Hematopoietic multipotent progenitor cell (in vitro differentiated cells): Measurements from ENCODE around the gene VAV3. TPM values are rescaled to one million over a fixed set of nuclear protein-coding genes. Genes with fewer than 3 reads are reported as not detected.
"Not testable (repeated sequence)": the region's sequence is repeated elsewhere in the genome, so short reads cannot be mapped to it uniquely, and the experiment has no call there.

Source experiments
- DNase-seq, 3 donors: peaks; one replicate each; pipeline ENCODE4 v3.0.0-alpha.2; 2011 to 2015; ENCODE audit warnings: low read depth in 2 of 3, low spot score in 2 of 3
- total RNA-seq: library from RNA; depleted of rRNA; stranded (reverse); fragments of >200 nt; gene quantifications from one replicate; pipeline ENCODE4 v1.2.3, GENCODE V29; 2012

VAV3 gene
- 30.7 TPM for total RNA-seq

- DNase-seq: peak in 2 of 3 donors; percentile 83 to 92
Observed at GRCh38 chr1:107965110-107965991, at the start of gene VAV3. Gene VAV3, minus strand, starts transcription at chr1:107965180. Its CDS starts 311 bp downstream, at chr1:107964869.

GRCh38 chr1:108012553-108012952 is 47.6 kb upstream of the VAV3 start:
- DNase-seq: no peak

- DNase-seq: peak in 1 of 3 donors; percentile 15
Observed at GRCh38 chr1:108011295-108011694, 46.3 kb upstream of the VAV3 start.

- DNase-seq: no peak
Observed at GRCh38 chr1:108010581-108010980, 45.6 kb upstream of the VAV3 start.

- no peak for DNase-seq
Observed at GRCh38 chr1:108009603-108010195, 44.7 kb upstream of the VAV3 start.

- no peak for DNase-seq
Observed at GRCh38 chr1:108007531-108007930, 42.6 kb upstream of the VAV3 start.

- DNase-seq: no peak
Observed at GRCh38 chr1:108007070-108007469, 42.1 kb upstream of the VAV3 start.

- DNase-seq: not testable (repeated sequence)
Observed at GRCh38 chr1:108004919-108005318, 39.9 kb upstream of the VAV3 start.

GRCh38 chr1:108000620-108001111 is 35.7 kb upstream of the VAV3 start:
- DNase-seq: peak in 2 of 3 donors; percentile 14 to 20

- DNase-seq: no peak
Observed at GRCh38 chr1:108000184-108000583, 35.2 kb upstream of the VAV3 start.

GRCh38 chr1:107997866-107998265 is 32.9 kb upstream of the VAV3 start:
- no peak for DNase-seq

GRCh38 chr1:107993920-107994319 is 28.9 kb upstream of the VAV3 start:
- DNase-seq: no peak

- no peak for DNase-seq
Observed at GRCh38 chr1:107992347-107992746, 27.4 kb upstream of the VAV3 start.

GRCh38 chr1:107991371-107992066 is 26.5 kb upstream of the VAV3 start:
- no peak for DNase-seq

GRCh38 chr1:107990606-107991005 is 25.6 kb upstream of the VAV3 start:
- no peak for DNase-seq

- no peak for DNase-seq
Observed at GRCh38 chr1:107981277-107981676, 16.3 kb upstream of the VAV3 start.

- no peak for DNase-seq
Observed at GRCh38 chr1:107979926-107980325, 14.9 kb upstream of the VAV3 start.

GRCh38 chr1:107979088-107979487 is 14.1 kb upstream of the VAV3 start:
- no peak for DNase-seq

- no peak for DNase-seq
Observed at GRCh38 chr1:107976836-107977235, 11.9 kb upstream of the VAV3 start.

- no peak for DNase-seq
Observed at GRCh38 chr1:107976431-107976830, 11.5 kb upstream of the VAV3 start.

- DNase-seq: no peak
Observed at GRCh38 chr1:107975851-107976250, 10.9 kb upstream of the VAV3 start.
